Activated T-cell treated with anti-CD3 and anti-CD28 coated beads, Interleukin-2, amount 50 U/mL, for 72 hours (primary cell): ENCODE measurements around the gene LRRC72. TPM values are rescaled to one million over a fixed set of nuclear protein-coding genes. Genes with fewer than 3 reads are reported as not detected.
A peak's percentile ranks its signal among the peaks of the same experiment; 100 is the strongest.
"Not testable (repeated sequence)": the region's sequence is repeated elsewhere in the genome, so short reads cannot be mapped to it uniquely, and the experiment has no call there.

Experiments
- ATAC-seq, 2 donors: fragments of 150-1000 bp; cut with Tn5 transposase; replicated peaks in 1 of 2; 2 replicates each; pipeline ENCODE4 v1.10.0; 2021; ENCODE audit warnings: moderate library complexity in 2 of 2, mild to moderate bottlenecking in 1 of 2
- DNase-seq, 2 donors: peaks; one replicate each; pipeline ENCODE4 v3.0.0; 2021 to 2022; ENCODE audit warnings: mixed read lengths in 1 of 2
- H3K27ac Mint-ChIP-seq: one replicate; pipeline ENCODE4 v1.8.0; 2022; ENCODE audit warnings: mild to moderate bottlenecking, moderate library complexity, mixed read lengths
- H3K27me3 Mint-ChIP-seq: one replicate; pipeline ENCODE4 v1.8.0; 2022; ENCODE audit warnings: low read depth, mixed read lengths
- H3K36me3 Mint-ChIP-seq, 2 donors: one replicate each; pipeline ENCODE4 v1.8.0; 2022; ENCODE audit warnings: mixed read lengths in 2 of 2, mild to moderate bottlenecking in 1 of 2; ENCODE audit not compliant: insufficient read depth in 2 of 2
- H3K4me1 Mint-ChIP-seq: one replicate; pipeline ENCODE4 v1.8.0; 2022; ENCODE audit warnings: low read depth, mixed read lengths
- H3K4me3 Mint-ChIP-seq, 2 donors: one replicate each; pipeline ENCODE4 v1.8.0; 2022; ENCODE audit warnings: mild to moderate bottlenecking in 2 of 2, mixed read lengths in 2 of 2, moderate library complexity in 2 of 2
- H3K9me3 Mint-ChIP-seq, 2 donors: one replicate each; pipeline ENCODE4 v1.8.0; 2022; ENCODE audit warnings: mixed read lengths in 2 of 2
- total RNA-seq, 2 donors: library from RNA; stranded (reverse); gene quantifications; one replicate each; pipeline ENCODE4 v1.2.3, GENCODE V29; 2022

Gene LRRC72
- total RNA-seq, 2 donors from 2014 or later = not detected

- no peak overlapping the region for H3K27ac Mint-ChIP-seq
Observed at GRCh38 chr7:16509829-16510228, 16.8 kb upstream of the LRRC72 start.

DNA sequence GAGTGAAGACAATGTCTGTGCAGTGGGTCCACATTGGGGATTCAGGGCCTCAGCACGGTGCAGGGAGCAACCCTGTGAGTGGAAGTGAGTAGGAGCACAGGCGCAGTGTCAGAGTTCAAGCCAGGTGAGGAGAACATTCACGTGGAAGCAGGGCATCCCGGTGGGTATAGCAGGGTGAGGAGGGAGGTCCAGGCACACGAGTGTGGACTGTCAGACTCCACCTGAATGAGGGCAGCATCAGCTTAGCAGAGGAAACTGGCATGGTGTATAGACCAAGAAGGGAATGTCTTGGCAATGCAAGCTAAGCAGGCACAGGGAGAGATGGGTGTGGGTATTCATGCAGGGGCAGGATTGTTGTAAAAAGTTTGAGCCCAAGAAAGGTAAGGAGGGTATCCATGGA is 15.3 kb upstream of the LRRC72 start:
- ATAC-seq (no peak), DNase-seq (no peak)
- H3K9me3 Mint-ChIP-seq = peaks cover 0 to 5% of the 10 kb centered on the region in 2 donors
- H3K4me1 Mint-ChIP-seq = no peaks in the 10 kb centered on the region
- H3K27ac Mint-ChIP-seq = no peak overlapping the region
- no peak overlapping the region for H3K4me3 Mint-ChIP-seq
- H3K27me3 Mint-ChIP-seq = peaks cover 7% of the 10 kb centered on the region
- no peaks in the 10 kb centered on the region for H3K36me3 Mint-ChIP-seq

More at GRCh38 chr7:16509829-16510228, 16.8 kb upstream of the LRRC72 start:
- H3K9me3 Mint-ChIP-seq = peaks cover 0 to 5% of the 10 kb centered on the region in 2 donors
- no peak for DNase-seq
- H3K36me3 Mint-ChIP-seq = no peaks in the 10 kb centered on the region
- peaks cover 13% of the 10 kb centered on the region for H3K27me3 Mint-ChIP-seq
- H3K4me1 Mint-ChIP-seq = no peaks in the 10 kb centered on the region
- H3K4me3 Mint-ChIP-seq = no peak overlapping the region
- no peak for ATAC-seq

- H3K27ac Mint-ChIP-seq = no peak overlapping the region
- peaks cover 0 to 3% of the 10 kb centered on the region in 2 donors for H3K36me3 Mint-ChIP-seq
- no peaks in the 10 kb centered on the region for H3K4me1 Mint-ChIP-seq
- H3K27me3 Mint-ChIP-seq = peaks cover 7% of the 10 kb centered on the region
- H3K9me3 Mint-ChIP-seq = peaks cover 0 to 5% of the 10 kb centered on the region in 2 donors
- no peak for ATAC-seq
- no peak for DNase-seq
- H3K4me3 Mint-ChIP-seq = no peak overlapping the region
Observed at GRCh38 chr7:16512097-16512496, 14.5 kb upstream of the LRRC72 start.

- Mint-ChIP-seq H3K4me3 (no peak overlapping the region), H3K9me3 (no peaks in the 10 kb centered on the region), H3K27me3 (no peaks in the 10 kb centered on the region), H3K36me3 (peaks cover 0 to 3% of the 10 kb centered on the region in 2 donors), H3K4me1 (no peaks in the 10 kb centered on the region), H3K27ac (no peak overlapping the region)
- ATAC-seq (no peak), DNase-seq (no peak)
Observed at GRCh38 chr7:16514271-16514670, 12.4 kb upstream of the LRRC72 start.

- no peaks in the 10 kb centered on the region for H3K9me3 Mint-ChIP-seq
- H3K4me1 Mint-ChIP-seq = no peaks in the 10 kb centered on the region
- no peak for ATAC-seq
- peaks cover under 1% of the 10 kb centered on the region for H3K27me3 Mint-ChIP-seq
- DNase-seq = no peak
- H3K36me3 Mint-ChIP-seq = peaks cover 0 to 3% of the 10 kb centered on the region in 2 donors
- H3K4me3 Mint-ChIP-seq = no peak overlapping the region
- no peak overlapping the region for H3K27ac Mint-ChIP-seq
Observed at GRCh38 chr7:16514729-16515128, 11.9 kb upstream of the LRRC72 start.

DNA sequence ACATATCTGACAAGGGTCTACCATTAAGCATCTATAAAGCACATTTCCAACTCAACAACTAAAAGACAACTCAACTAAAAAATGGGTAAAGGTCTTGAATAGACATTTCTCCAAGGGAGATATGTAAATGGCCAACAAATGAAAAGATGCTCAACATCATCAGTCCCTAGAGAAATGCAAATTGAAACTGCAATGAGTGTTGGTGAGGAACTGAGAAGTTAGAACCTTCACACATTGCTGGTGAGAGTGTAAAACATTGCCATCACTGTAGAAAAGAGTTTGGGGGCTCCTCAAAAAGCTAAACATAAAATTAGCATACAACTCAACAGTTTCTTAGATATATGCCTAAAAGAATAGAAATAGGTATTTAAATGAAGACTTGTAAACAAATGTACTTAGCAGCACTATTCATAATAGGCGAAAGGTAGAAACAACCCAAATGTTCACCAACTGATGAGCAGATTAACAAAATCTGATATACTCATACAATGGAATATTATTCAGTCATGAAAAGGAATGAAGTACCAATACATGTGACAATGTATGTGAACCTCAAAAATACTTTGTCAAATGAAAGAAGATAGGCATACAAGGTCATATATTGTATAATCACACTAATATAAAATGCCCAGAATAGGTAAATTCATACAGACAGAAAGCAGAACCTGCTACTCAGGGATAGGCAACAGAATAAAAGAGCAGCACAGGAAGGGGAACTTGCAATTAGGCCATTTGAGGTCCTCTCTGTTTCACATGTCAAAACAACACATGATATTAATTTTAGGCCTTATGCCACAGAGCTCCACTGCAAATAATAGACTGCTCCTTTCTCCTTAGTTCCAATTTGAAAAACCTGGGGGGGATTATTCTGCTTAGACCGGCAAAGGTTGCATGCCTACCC is 10.6 kb upstream of the LRRC72 start:
- DNase-seq = no peak
- Mint-ChIP-seq H3K27me3 (peaks cover 5% of the 10 kb centered on the region), H3K4me1 (no peaks in the 10 kb centered on the region), H3K27ac (no peak overlapping the region), H3K9me3 (peaks cover 0 to 3% of the 10 kb centered on the region in 2 donors), H3K36me3 (peaks cover 0 to 3% of the 10 kb centered on the region in 2 donors), H3K4me3 (no peak overlapping the region)
- ATAC-seq = no peak

GRCh38 chr7:16519985-16520384 is 6.6 kb upstream of the LRRC72 start:
- not testable (repeated sequence) for DNase-seq, H3K4me3 Mint-ChIP-seq, ATAC-seq, H3K36me3 Mint-ChIP-seq, H3K9me3 Mint-ChIP-seq, H3K27me3 Mint-ChIP-seq, H3K27ac Mint-ChIP-seq, H3K4me1 Mint-ChIP-seq

DNA sequence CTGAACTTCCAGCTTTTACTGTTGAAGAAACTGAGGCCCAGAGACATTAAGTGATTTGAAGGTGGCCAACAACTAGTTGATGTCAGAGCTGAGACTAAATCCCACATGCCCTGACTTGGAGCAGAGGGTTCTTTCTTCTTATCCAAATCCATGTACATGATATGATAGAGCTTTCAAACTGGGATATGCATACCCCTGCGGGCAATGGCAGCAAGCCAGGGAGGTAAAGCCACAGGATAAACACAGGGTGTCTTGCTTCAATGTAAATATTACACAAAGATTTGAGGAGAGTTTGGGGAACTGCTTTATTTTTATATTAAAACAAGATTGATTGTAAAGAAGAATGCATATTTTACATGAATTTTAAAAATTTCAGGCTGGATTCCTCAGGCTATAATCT is 2.3 kb upstream of the LRRC72 start:
- H3K36me3 Mint-ChIP-seq = no peaks in the 10 kb centered on the region
- no peak overlapping the region for H3K27ac Mint-ChIP-seq
- DNase-seq (no peak), ATAC-seq (no peak)
- H3K4me1 Mint-ChIP-seq = no peaks in the 10 kb centered on the region
- peaks cover 5% of the 10 kb centered on the region for H3K27me3 Mint-ChIP-seq
- H3K9me3 Mint-ChIP-seq = peaks cover 0 to 3% of the 10 kb centered on the region in 2 donors
- no peak overlapping the region for H3K4me3 Mint-ChIP-seq

GRCh38 chr7:16528520-16528919 is 1.9 kb downstream of the LRRC72 start:
- H3K9me3 Mint-ChIP-seq = no peaks in the 10 kb centered on the region
- peak in 1 of 2 donors; percentile 25 for ATAC-seq
- no peak overlapping the region for H3K27ac Mint-ChIP-seq

GRCh38 chr7:16529697-16530096 is 3.1 kb downstream of the LRRC72 start:
- ATAC-seq = no peak
- H3K9me3 Mint-ChIP-seq = no peaks in the 10 kb centered on the region
- no peaks in the 10 kb centered on the region for H3K4me1 Mint-ChIP-seq
- no peak overlapping the region for H3K4me3 Mint-ChIP-seq
- DNase-seq = no peak
- H3K27ac Mint-ChIP-seq = no peak overlapping the region
- no peaks in the 10 kb centered on the region for H3K36me3 Mint-ChIP-seq
- no peaks in the 10 kb centered on the region for H3K27me3 Mint-ChIP-seq

More at GRCh38 chr7:16528520-16528919, 1.9 kb downstream of the LRRC72 start:
- no peaks in the 10 kb centered on the region for H3K4me1 Mint-ChIP-seq
- DNase-seq = no peak
- H3K4me3 Mint-ChIP-seq = no peak overlapping the region
- no peaks in the 10 kb centered on the region for H3K27me3 Mint-ChIP-seq
- H3K36me3 Mint-ChIP-seq = no peaks in the 10 kb centered on the region

- Mint-ChIP-seq H3K27ac (no peak overlapping the region), H3K4me1 (no peaks in the 10 kb centered on the region), H3K27me3 (no peaks in the 10 kb centered on the region), H3K36me3 (no peaks in the 10 kb centered on the region), H3K9me3 (no peaks in the 10 kb centered on the region), H3K4me3 (no peak overlapping the region)
- ATAC-seq = no peak
- DNase-seq = no peak
Observed at GRCh38 chr7:16531707-16532106, 5.1 kb downstream of the LRRC72 start.

GRCh38 chr7:16532272-16532671 is 5.6 kb downstream of the LRRC72 start:
- no peaks in the 10 kb centered on the region for H3K9me3 Mint-ChIP-seq
- no peaks in the 10 kb centered on the region for H3K36me3 Mint-ChIP-seq
- no peak for ATAC-seq
- H3K27me3 Mint-ChIP-seq = no peaks in the 10 kb centered on the region
- no peaks in the 10 kb centered on the region for H3K4me1 Mint-ChIP-seq
- no peak overlapping the region for H3K4me3 Mint-ChIP-seq
- no peak for DNase-seq
- no peak overlapping the region for H3K27ac Mint-ChIP-seq

- no peaks in the 10 kb centered on the region for H3K27me3 Mint-ChIP-seq
- ATAC-seq (no peak), DNase-seq (no peak)
- no peak overlapping the region for H3K4me3 Mint-ChIP-seq
- no peaks in the 10 kb centered on the region for H3K36me3 Mint-ChIP-seq
- H3K27ac Mint-ChIP-seq = no peak overlapping the region
- H3K4me1 Mint-ChIP-seq = no peaks in the 10 kb centered on the region
- peaks cover 0 to 4% of the 10 kb centered on the region in 2 donors for H3K9me3 Mint-ChIP-seq
Observed at GRCh38 chr7:16535500-16535899, 8.9 kb downstream of the LRRC72 start.

DNA sequence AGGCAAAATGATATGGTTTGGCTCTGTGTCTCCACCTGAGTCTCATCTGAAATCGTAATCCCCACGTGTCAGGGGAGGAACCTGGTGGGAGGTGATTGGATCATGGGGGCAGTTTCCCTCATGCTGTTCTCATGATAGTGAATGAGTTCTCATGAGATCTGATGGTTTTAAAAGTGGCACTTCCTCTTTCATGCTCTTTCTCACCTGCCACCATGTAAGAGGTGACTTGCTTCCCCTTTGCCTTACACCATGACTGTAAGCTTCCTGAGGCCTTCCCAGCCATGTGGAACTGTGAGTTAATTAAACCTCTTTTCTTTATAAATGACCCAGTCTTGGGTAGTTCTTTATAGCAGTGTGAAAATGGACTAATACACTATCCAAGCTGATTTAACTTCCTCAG is 13.9 kb downstream of the LRRC72 start:
- not testable (repeated sequence) for H3K27ac Mint-ChIP-seq, ATAC-seq, DNase-seq, H3K27me3 Mint-ChIP-seq, H3K9me3 Mint-ChIP-seq, H3K4me3 Mint-ChIP-seq, H3K4me1 Mint-ChIP-seq, H3K36me3 Mint-ChIP-seq
